Neural progenitor cell (in vitro differentiated cells): ENCODE measurements around the gene SLC6A9.

Source experiments
- EZH2 ChIP-seq: fragments of 200-600 bp; sonication (generic); IDR thresholded peaks from 2 replicates; pipeline ENCODE4 v1.6.1; 2017; ENCODE audit warnings: antibody characterized with exemption, mild to moderate bottlenecking, moderate library complexity
- TF ChIP-seq, protein P1 (sequence below): fragments of 200-600 bp; sonication (generic); IDR thresholded peaks from 2 replicates; pipeline ENCODE4 v1.5.1; 2017; ENCODE audit warnings: antibody characterized with exemption, mild to moderate bottlenecking

DNA sequence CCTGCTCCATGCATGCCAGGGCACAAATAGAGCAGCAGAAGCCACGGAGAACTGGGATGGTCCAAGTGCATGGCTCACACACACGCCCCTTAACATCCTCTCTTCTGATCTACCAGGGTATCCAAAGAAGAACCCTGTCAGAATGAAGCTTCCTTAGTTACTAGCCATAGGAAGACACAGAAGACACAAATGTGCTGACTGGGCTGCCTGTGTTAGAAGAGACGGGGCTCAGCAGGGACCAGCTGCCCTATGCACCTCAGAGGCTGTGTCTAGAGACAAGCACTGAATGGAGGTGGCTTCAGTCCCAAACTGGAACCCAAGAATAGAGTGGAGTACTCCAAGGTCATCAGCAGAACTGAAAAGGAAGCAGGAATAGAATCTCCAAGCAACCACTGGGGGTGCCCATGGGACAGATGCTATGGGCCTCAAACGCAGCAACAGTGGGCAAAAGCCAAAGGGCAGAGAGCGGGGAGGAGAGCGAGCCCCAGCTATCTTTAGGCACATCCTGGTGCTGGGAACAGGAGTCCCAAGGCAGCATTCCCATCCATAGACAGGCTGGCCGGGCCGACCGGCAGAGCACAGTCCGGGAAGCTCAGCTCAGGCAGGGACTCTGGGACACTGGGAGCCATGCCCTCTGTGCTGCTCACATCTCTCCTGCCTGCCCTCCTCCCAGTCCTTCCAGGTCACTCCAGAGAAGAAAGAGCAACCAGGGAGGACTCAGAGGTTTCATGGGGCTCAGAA, 9.5 kb downstream of the SLC6A9 start:
- no peak for TF ChIP-seq EZH2
- TF ChIP-seq, protein P1, sequence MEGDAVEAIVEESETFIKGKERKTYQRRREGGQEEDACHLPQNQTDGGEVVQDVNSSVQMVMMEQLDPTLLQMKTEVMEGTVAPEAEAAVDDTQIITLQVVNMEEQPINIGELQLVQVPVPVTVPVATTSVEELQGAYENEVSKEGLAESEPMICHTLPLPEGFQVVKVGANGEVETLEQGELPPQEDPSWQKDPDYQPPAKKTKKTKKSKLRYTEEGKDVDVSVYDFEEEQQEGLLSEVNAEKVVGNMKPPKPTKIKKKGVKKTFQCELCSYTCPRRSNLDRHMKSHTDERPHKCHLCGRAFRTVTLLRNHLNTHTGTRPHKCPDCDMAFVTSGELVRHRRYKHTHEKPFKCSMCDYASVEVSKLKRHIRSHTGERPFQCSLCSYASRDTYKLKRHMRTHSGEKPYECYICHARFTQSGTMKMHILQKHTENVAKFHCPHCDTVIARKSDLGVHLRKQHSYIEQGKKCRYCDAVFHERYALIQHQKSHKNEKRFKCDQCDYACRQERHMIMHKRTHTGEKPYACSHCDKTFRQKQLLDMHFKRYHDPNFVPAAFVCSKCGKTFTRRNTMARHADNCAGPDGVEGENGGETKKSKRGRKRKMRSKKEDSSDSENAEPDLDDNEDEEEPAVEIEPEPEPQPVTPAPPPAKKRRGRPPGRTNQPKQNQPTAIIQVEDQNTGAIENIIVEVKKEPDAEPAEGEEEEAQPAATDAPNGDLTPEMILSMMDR, result no peak
